ENCODE results near the gene TOP2B.

DNA sequence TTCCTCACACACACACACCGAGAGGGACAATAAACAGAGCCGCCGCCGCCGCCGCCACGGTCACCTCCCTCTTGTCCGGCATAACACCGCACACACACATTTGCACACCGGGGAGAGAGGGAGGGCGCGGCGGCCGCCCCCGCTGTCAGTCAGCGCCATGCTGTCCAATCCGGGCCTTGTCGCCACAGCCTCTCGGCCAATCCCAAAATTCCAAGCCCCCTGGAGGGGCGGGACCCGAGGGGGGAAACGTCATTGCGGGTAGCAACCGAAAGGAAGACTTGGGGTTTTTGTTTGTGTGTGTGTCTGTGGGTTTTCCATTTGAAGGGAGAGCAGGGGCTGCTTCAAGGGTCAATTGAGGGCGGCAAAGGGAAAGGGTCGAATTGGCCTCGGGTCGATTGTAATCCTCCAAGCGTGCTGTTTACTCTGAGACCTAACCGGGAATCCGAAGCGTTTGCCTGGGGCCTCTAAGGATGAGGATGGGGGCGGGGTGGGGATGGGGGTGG is at the start of gene TOP2B:
- TF ChIP-seq CTCF (optimal IDR thresholded peaks at IDR 0.05 in 1 of 3, IDR thresholded peaks at IDR 0.05 in 1 of 3, conservative IDR thresholded peaks at IDR 0.05 in 1 of 3; ENCODE audit: extremely low read depth in 1 of 3, insufficient read depth in 2 of 3, low read length in 3 of 3) (no peak), EZH2 (IDR thresholded peaks at IDR 0.05; ENCODE audit: low read length) (no peak)
